ENCODE data around the gene TEP1. TPM values are rescaled to one million over a fixed set of nuclear protein-coding genes. Genes with fewer than 3 reads are reported as not detected.

The TEP1 gene
- total and polyA plus RNA-seq, 10 of the 15 experiments (the other 5 are each of a cell fraction or from before 2014, with no cell fraction given) = 3.3 to 29.7 (median 16.8) TPM

- TF ChIP-seq HSF1 (IDR thresholded peaks at IDR 0.05; ENCODE audit: low read depth, low read length) = no peak
- no peak for TF ChIP-seq NR2C1 (IDR thresholded peaks at IDR 0.05)
- TF ChIP-seq HDAC2 (IDR thresholded peaks at IDR 0.05) = no peak
- no peak for TF ChIP-seq KDM1A (IDR thresholded peaks at IDR 0.05; ENCODE audit: borderline replicate concordance)
- TF ChIP-seq RAD51 (IDR thresholded peaks at IDR 0.05) = peak; percentile 100
- peak; percentile 85 for TF ChIP-seq FOXK2 (IDR thresholded peaks at IDR 0.05)
- 0 out of 2 replicates have a peak, but pooled peaks have one; percentile 67 for TF ChIP-seq SMAD5 (IDR thresholded peaks at IDR 0.05; ENCODE audit: low read depth)
- no peak for TF ChIP-seq BCL11A (IDR thresholded peaks at IDR 0.05; ENCODE audit: low read depth, low read length)
- peak; percentile 91 for TF ChIP-seq E2F4 (IDR thresholded peaks at IDR 0.05; ENCODE audit: low read depth, low read length)
- no peak for TF ChIP-seq WRNIP1 (IDR thresholded peaks at IDR 0.05; ENCODE audit: borderline replicate concordance, low read depth, low read length)
- TF ChIP-seq SREBF2 (IDR thresholded peaks at IDR 0.05; ENCODE audit: low read length) = no peak
- TF ChIP-seq CBFB (IDR thresholded peaks at IDR 0.05; ENCODE audit: low read depth) = no peak
- TF ChIP-seq TAF1 (IDR thresholded peaks at IDR 0.05; ENCODE audit: borderline replicate concordance, low read depth, low read length) = peak; percentile 55; the same call in 1 of the 2 replicates
- TF ChIP-seq JUNB (IDR thresholded peaks at IDR 0.05) = no peak
- peak; percentile 61; the same call in 1 of the 2 replicates for TF ChIP-seq YY1 (IDR thresholded peaks at IDR 0.05; ENCODE audit: low read depth, low read length)
- 0 out of 2 replicates have a peak, but pooled peaks have one; percentile 11 for TF ChIP-seq ZNF24 (IDR thresholded peaks at IDR 0.05)
- TF ChIP-seq BHLHE40 (IDR thresholded peaks at IDR 0.05; ENCODE audit: borderline replicate concordance in 1 of 2, low read depth in 2 of 2, low read length in 1 of 2) = peak; percentile 98 to 99
- no peak for TF ChIP-seq ZNF274 (IDR thresholded peaks at IDR 0.05; ENCODE audit: insufficient read depth, insufficient read length)
- peak; percentile 86 for TF ChIP-seq RFX5 (IDR thresholded peaks at IDR 0.05; ENCODE audit: low read depth, low read length)
- TF ChIP-seq ATF7 (IDR thresholded peaks at IDR 0.05; ENCODE audit: low read depth) = peak; percentile 66
- TF ChIP-seq, protein P1, sequence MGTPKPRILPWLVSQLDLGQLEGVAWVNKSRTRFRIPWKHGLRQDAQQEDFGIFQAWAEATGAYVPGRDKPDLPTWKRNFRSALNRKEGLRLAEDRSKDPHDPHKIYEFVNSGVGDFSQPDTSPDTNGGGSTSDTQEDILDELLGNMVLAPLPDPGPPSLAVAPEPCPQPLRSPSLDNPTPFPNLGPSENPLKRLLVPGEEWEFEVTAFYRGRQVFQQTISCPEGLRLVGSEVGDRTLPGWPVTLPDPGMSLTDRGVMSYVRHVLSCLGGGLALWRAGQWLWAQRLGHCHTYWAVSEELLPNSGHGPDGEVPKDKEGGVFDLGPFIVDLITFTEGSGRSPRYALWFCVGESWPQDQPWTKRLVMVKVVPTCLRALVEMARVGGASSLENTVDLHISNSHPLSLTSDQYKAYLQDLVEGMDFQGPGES (IDR thresholded peaks at IDR 0.05) = peak; percentile 83
- peak; percentile 99 for TF ChIP-seq RELA (IDR thresholded peaks at IDR 0.05; ENCODE audit: borderline replicate concordance, partially characterized antibody)
- peak; percentile 95 for TF ChIP-seq SP1 (IDR thresholded peaks at IDR 0.05; ENCODE audit: low read depth, low read length)
- peak; percentile 86 for TF ChIP-seq MEF2B (IDR thresholded peaks at IDR 0.05; ENCODE audit: partially characterized antibody, poor library complexity, severe bottlenecking)
- TF ChIP-seq POLR2AphosphoS5 (IDR thresholded peaks at IDR 0.05; ENCODE audit: low read length) = peak; percentile 86
- 0 out of 2 replicates have a peak, but pooled peaks have one; percentile 61 for TF ChIP-seq NBN (IDR thresholded peaks at IDR 0.05)
- 0 out of 2 replicates have a peak, but pooled peaks have one; percentile 15 for TF ChIP-seq TCF12 (IDR thresholded peaks at IDR 0.05; ENCODE audit: low read depth, low read length)
- TF ChIP-seq, protein P2, sequence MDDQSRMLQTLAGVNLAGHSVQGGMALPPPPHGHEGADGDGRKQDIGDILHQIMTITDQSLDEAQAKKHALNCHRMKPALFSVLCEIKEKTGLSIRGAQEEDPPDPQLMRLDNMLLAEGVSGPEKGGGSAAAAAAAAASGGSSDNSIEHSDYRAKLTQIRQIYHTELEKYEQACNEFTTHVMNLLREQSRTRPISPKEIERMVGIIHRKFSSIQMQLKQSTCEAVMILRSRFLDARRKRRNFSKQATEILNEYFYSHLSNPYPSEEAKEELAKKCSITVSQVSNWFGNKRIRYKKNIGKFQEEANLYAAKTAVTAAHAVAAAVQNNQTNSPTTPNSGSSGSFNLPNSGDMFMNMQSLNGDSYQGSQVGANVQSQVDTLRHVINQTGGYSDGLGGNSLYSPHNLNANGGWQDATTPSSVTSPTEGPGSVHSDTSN (IDR thresholded peaks at IDR 0.05; ENCODE audit: insufficient replicate concordance, low read depth, low read length) = peak; percentile 28
Measured at GRCh38 chr14:20461225-20462141, 48.2 kb upstream of the TEP1 start, which contains the start of gene PIP4P1 (continued).
